ENCODE data around the gene SLC17A3. TPM values are rescaled to one million over a fixed set of nuclear protein-coding genes. Genes with fewer than 3 reads are reported as not detected.

SLC17A3 gene
- total RNA-seq, 1 donor from 2014 or later: not detected

DNA sequence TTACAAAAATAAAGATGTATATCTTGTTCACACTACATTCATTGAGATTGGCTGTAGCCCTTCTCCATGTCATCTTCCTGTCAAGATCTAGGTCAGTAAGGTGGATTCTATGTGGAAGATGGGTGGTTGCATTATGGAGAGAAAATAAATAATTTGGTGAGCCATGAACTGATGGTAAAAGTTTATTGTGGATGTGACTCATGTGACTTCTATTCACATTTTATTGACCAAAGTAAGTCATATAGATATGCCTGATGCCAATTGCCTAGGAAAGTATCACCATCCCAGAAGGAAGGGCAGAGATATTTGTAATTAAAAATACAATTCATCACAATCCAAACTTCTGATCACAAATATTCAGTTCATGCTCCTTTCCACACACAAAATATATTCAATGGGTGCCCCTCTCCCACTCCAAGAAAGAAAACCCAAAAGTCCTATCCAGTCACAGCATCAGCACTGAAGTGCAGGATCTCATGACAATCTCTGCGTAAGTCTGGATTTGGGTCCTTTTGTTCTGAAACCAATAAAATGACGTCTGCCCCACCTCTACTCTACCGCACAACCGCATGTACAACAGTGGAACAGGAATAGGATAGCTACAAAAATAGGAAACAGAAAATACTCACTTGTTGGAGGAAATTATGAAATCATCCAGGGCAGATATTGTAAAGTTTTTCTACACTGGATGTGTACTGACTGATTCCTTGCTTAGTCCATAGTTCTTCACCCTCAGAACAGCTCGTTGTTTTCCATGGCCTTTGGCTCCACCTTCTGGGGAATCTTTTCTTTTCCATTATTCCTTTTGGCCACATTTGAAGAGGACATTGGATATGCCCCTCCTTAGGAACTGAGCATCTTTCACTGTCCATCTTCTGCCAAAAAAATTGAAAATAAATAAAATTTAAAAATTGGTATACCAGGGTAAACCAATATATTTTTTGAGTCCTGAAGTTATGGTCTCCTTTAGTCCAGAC lies 16.1 kb upstream of the SLC17A3 start:
- H3K9me3 Mint-ChIP-seq: no peaks in the 10 kb centered on the region
- TF ChIP-seq, protein P1, sequence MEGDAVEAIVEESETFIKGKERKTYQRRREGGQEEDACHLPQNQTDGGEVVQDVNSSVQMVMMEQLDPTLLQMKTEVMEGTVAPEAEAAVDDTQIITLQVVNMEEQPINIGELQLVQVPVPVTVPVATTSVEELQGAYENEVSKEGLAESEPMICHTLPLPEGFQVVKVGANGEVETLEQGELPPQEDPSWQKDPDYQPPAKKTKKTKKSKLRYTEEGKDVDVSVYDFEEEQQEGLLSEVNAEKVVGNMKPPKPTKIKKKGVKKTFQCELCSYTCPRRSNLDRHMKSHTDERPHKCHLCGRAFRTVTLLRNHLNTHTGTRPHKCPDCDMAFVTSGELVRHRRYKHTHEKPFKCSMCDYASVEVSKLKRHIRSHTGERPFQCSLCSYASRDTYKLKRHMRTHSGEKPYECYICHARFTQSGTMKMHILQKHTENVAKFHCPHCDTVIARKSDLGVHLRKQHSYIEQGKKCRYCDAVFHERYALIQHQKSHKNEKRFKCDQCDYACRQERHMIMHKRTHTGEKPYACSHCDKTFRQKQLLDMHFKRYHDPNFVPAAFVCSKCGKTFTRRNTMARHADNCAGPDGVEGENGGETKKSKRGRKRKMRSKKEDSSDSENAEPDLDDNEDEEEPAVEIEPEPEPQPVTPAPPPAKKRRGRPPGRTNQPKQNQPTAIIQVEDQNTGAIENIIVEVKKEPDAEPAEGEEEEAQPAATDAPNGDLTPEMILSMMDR (IDR thresholded peaks at IDR 0.05; ENCODE audit: unreplicated experiment): peak; percentile 52
- H3K27ac Mint-ChIP-seq: no peak overlapping the region
- H3K27me3 Mint-ChIP-seq (ENCODE audit: low read depth): peaks cover 4% of the 10 kb centered on the region
- peak in 1 of 2 experiments; percentile 40 for DNase-seq (ENCODE audit: low spot score in 2 of 2, unreplicated experiment in 2 of 2)
- H3K36me3 Mint-ChIP-seq: no peaks in the 10 kb centered on the region
- H3K4me1 Mint-ChIP-seq: no peaks in the 10 kb centered on the region
- no peak overlapping the region for H3K4me3 Mint-ChIP-seq

DNA sequence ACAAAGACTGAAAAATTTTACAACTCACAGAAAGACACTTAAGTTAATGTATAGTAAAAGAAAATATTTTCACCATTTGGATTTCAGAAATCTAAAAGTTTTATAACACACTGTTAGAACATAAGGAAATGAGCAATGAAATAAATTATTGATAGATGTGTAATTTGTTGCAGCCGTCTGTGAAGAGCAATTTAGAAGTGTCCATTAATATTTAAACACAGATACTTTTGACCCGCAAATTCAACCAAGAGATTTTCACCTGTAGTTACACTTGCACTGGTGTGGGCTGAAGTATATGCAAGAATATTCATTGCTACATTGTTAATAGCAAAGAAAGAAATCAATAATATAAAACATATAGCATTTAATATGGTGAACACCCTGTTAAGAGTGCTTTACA lies 14.6 kb upstream of the SLC17A3 start:
- Mint-ChIP-seq H3K27me3 (ENCODE audit: low read depth) (peaks cover 4% of the 10 kb centered on the region), H3K27ac (no peak overlapping the region), H3K36me3 (no peaks in the 10 kb centered on the region), H3K4me1 (no peaks in the 10 kb centered on the region), H3K9me3 (no peaks in the 10 kb centered on the region), H3K4me3 (no peak overlapping the region)
- no peak for DNase-seq (ENCODE audit: low spot score in 2 of 2, unreplicated experiment in 2 of 2)
- TF ChIP-seq, protein P1 (IDR thresholded peaks at IDR 0.05; ENCODE audit: unreplicated experiment): no peak

DNA sequence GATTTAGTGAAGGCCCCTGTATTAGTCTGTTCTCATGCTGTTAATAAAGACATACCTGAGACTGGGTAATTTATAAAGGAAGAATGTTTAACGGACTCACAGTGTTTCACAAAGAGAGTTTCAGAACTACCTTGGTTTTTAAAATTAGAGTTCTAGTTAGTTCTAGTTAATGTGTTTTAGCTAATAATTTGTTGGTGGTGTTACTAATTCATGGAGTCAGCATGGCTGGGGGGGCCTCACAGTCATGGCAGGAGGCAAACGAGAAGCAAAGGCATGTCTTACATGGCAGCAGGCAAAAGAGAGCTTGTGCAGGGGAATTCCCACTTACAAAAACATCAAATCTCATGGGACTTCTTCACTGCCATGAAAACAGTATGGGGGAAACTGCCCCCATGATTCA lies 12.0 kb upstream of the SLC17A3 start:
- H3K27ac Mint-ChIP-seq: no peak overlapping the region
- peaks cover 14% of the 10 kb centered on the region for H3K27me3 Mint-ChIP-seq (ENCODE audit: low read depth)
- TF ChIP-seq, protein P1 (IDR thresholded peaks at IDR 0.05; ENCODE audit: unreplicated experiment): no peak
- no peak for DNase-seq (ENCODE audit: low spot score in 2 of 2, unreplicated experiment in 2 of 2)
- H3K4me1 Mint-ChIP-seq: no peaks in the 10 kb centered on the region
- no peak overlapping the region for H3K4me3 Mint-ChIP-seq
- peaks cover 2% of the 10 kb centered on the region for H3K9me3 Mint-ChIP-seq
- H3K36me3 Mint-ChIP-seq: no peaks in the 10 kb centered on the region

DNA sequence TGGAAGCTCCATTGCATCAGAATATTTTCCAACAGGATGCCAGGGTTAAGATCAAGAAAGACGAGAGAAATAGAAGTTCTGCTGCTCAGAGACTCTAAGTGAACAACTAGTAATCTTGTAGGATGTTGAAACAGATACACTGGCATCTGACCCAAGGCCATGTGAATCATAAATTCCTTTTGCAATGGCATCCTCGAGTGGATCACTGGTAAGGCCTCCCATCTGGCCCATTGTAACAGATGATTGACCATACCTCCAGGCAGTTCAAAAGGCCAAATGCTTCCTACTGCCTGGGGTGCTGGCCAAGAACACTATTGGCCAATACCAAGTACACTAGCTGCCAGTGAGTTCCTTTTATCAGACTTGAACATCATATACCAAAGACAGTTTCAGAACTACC lies 9.9 kb upstream of the SLC17A3 start:
- no peak overlapping the region for H3K4me3 Mint-ChIP-seq
- H3K27ac Mint-ChIP-seq: no peak overlapping the region
- no peaks in the 10 kb centered on the region for H3K4me1 Mint-ChIP-seq
- TF ChIP-seq, protein P1 (IDR thresholded peaks at IDR 0.05; ENCODE audit: unreplicated experiment): no peak
- peaks cover 20% of the 10 kb centered on the region for H3K27me3 Mint-ChIP-seq (ENCODE audit: low read depth)
- DNase-seq (ENCODE audit: low spot score in 2 of 2, unreplicated experiment in 2 of 2): no peak
- peaks cover 2% of the 10 kb centered on the region for H3K9me3 Mint-ChIP-seq
- no peaks in the 10 kb centered on the region for H3K36me3 Mint-ChIP-seq

DNA sequence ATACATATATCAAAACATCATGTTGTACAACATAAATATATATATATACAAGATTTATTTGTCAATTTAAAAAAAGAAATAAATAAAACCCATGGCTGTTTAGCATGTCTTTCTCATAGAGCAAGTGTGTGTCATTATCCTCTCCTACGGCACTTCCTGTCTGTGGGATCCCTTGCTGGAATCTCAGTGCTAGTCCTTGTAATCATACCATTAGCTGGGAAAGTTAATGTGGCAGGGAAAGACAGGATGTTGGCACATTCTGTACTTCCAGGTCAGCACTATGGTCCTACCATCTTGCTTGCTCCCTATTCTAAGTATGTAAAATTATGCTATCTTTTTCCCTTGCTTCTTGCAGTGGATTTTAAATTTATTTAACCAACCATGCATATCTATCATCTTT lies 9.5 kb upstream of the SLC17A3 start:
- no peaks in the 10 kb centered on the region for H3K4me1 Mint-ChIP-seq
- H3K36me3 Mint-ChIP-seq: no peaks in the 10 kb centered on the region
- DNase-seq (ENCODE audit: low spot score in 2 of 2, unreplicated experiment in 2 of 2): no peak
- H3K4me3 Mint-ChIP-seq: no peak overlapping the region
- TF ChIP-seq, protein P1 (IDR thresholded peaks at IDR 0.05; ENCODE audit: unreplicated experiment): no peak
- peaks cover 24% of the 10 kb centered on the region for H3K27me3 Mint-ChIP-seq (ENCODE audit: low read depth)
- peaks cover 2% of the 10 kb centered on the region for H3K9me3 Mint-ChIP-seq
- H3K27ac Mint-ChIP-seq: no peak overlapping the region
